Thoracic aorta (tissue), 2 donors: ENCODE data around the gene RNF224. TPM values are rescaled to one million over a fixed set of nuclear protein-coding genes. Genes with fewer than 3 reads are reported as not detected.

Experiments used
- ATAC-seq: fragments of 150-250 bp; one replicate; pipeline ENCODE4 v1.8.0; 2017; ENCODE audit warnings: low read depth; ENCODE audit not compliant: insufficient number of reproducible peaks, low FRiP score
- DNase-seq: peaks from one replicate; pipeline ENCODE4 v3.0.0-alpha.2; 2020; ENCODE audit warnings: low spot score
- H3K27ac ChIP-seq, 2 donors: fragments of 200-600 bp; sonication (generic); 1 replicate in 1 of 2; 2 replicates in 1 of 2; pipeline ENCODE4 v1.5.1; 2016; ENCODE audit warnings: mild to moderate bottlenecking in 2 of 2, moderate library complexity in 2 of 2
- H3K27me3 ChIP-seq: fragments of 200-600 bp; sonication (generic); replicated peaks from 2 replicates; pipeline ENCODE4 v1.6.0; 2016; ENCODE audit warnings: mild to moderate bottlenecking; ENCODE audit not compliant: insufficient read depth
- H3K36me3 ChIP-seq: fragments of 200-600 bp; sonication (generic); one replicate; pipeline ENCODE4 v1.5.1; 2016
- H3K4me1 ChIP-seq, 2 donors: fragments of 200-600 bp; sonication (generic); 1 replicate in 1 of 2; 2 replicates in 1 of 2; pipeline versions ENCODE4 v1.5.1 to v1.6.0; 2016; ENCODE audit warnings: low read depth in 2 of 2, mild to moderate bottlenecking in 1 of 2; ENCODE audit not compliant: control insufficient read depth in 1 of 2
- H3K4me3 ChIP-seq: fragments of 200-600 bp; sonication (generic); 2 replicates; pipeline ENCODE4 v1.5.1; 2016; ENCODE audit warnings: mild to moderate bottlenecking
- H3K9me3 ChIP-seq: fragments of 200-600 bp; sonication (generic); 2 replicates; pipeline ENCODE4 v1.5.1; 2016
- CTCF ChIP-seq: fragments of 200-600 bp; sonication (generic); IDR thresholded peaks from one replicate; pipeline ENCODE4 v1.5.1; 2019; ENCODE audit warnings: antibody characterized with exemption
- total RNA-seq, 2 donors: library from RNA; depleted of rRNA; stranded (reverse); fragments of >200 nt; gene quantifications; one replicate each; pipeline versions ENCODE4 v1.1.0 to v1.2.3, GENCODE V29; 2016

Gene RNF224
- total RNA-seq, 2 donors from 2014 or later, result not detected

GRCh38 chr9:137265496-137266161 is 38.3 kb downstream of the RNF224 start:
- H3K36me3 ChIP-seq, result peaks cover 38% of the 10 kb centered on the region

GRCh38 chr9:137266162-137266527 is 38.8 kb downstream of the RNF224 start:
- TF ChIP-seq CTCF, result no peak
- no peaks in the 10 kb centered on the region for H3K27me3 ChIP-seq
- no peak overlapping the region for H3K27ac ChIP-seq
- DNase-seq, result no peak
- peaks cover 41% of the 10 kb centered on the region for H3K36me3 ChIP-seq
- peaks cover 14 to 34% of the 10 kb centered on the region in 2 donors for H3K4me1 ChIP-seq
- ATAC-seq, result no peak
- H3K9me3 ChIP-seq, result no peaks in the 10 kb centered on the region
- H3K4me3 ChIP-seq, result no peak overlapping the region

More at GRCh38 chr9:137265496-137266161, 38.3 kb downstream of the RNF224 start:
- no peak for TF ChIP-seq CTCF
- no peaks in the 10 kb centered on the region for H3K9me3 ChIP-seq
- H3K27ac ChIP-seq, result no peak overlapping the region
- no peak for DNase-seq
- H3K4me3 ChIP-seq, result no peak overlapping the region
- H3K4me1 ChIP-seq, result peaks cover 12 to 29% of the 10 kb centered on the region in 2 donors
- ATAC-seq, result no peak
- H3K27me3 ChIP-seq, result no peaks in the 10 kb centered on the region

- Histone ChIP-seq H3K27ac (no peak overlapping the region), H3K27me3 (no peaks in the 10 kb centered on the region), H3K4me3 (no peak overlapping the region), H3K9me3 (no peaks in the 10 kb centered on the region), H3K36me3 (peaks cover 44% of the 10 kb centered on the region), H3K4me1 (peaks cover 17 to 35% of the 10 kb centered on the region in 2 donors)
- no peak for DNase-seq
- no peak for TF ChIP-seq CTCF
- no peak for ATAC-seq
Observed at GRCh38 chr9:137266585-137267453, 39.5 kb downstream of the RNF224 start.

- H3K36me3 ChIP-seq, result peaks cover 55% of the 10 kb centered on the region
- H3K27ac ChIP-seq, result peak overlapping the region in 1 of 2 donors; percentile 83
- DNase-seq (no peak), ATAC-seq (no peak)
- no peaks in the 10 kb centered on the region for H3K9me3 ChIP-seq
- no peak overlapping the region for H3K4me3 ChIP-seq
- no peak for TF ChIP-seq CTCF
- no peaks in the 10 kb centered on the region for H3K27me3 ChIP-seq
- H3K4me1 ChIP-seq, result peaks cover 17 to 35% of the 10 kb centered on the region in 2 donors
Observed at GRCh38 chr9:137267933-137268355, 40.6 kb downstream of the RNF224 start.

- peaks cover 17 to 35% of the 10 kb centered on the region in 2 donors for H3K4me1 ChIP-seq
- no peak for TF ChIP-seq CTCF
- H3K4me3 ChIP-seq, result peak overlapping the region; percentile 37
Observed at GRCh38 chr9:137268538-137269201, 41.4 kb downstream of the RNF224 start.

More at GRCh38 chr9:137268538-137269201, 41.4 kb downstream of the RNF224 start:
- Histone ChIP-seq H3K27me3 (no peaks in the 10 kb centered on the region), H3K27ac (peak overlapping the region; percentile 21 to 83), H3K36me3 (peaks cover 57% of the 10 kb centered on the region), H3K9me3 (no peaks in the 10 kb centered on the region)
- DNase-seq (no peak), ATAC-seq (no peak)
